Uterus (tissue), 2 donors: ENCODE results near the gene SLC4A4.

Experiments
- POLR2A ChIP-seq, 2 donors: fragments of 450-650 bp; IDR thresholded peaks; one replicate each; pipeline ENCODE4 v1.6.1; 2016; ENCODE audit warnings: antibody characterized with exemption in 2 of 2, mild to moderate bottlenecking in 1 of 2, moderate library complexity in 1 of 2
- TF ChIP-seq, protein P1 (sequence below), 4 experiments: fragments of 200-600 bp in 2 of 4; fragments of 450-650 bp in 2 of 4; sonication (generic) in 2 of 4; IDR thresholded peaks; one replicate each; pipeline ENCODE4 v1.5.1; 2016 to 2019; ENCODE audit warnings: antibody characterized with exemption in 4 of 4, mild to moderate bottlenecking in 2 of 4, moderate library complexity in 1 of 4

DNA sequence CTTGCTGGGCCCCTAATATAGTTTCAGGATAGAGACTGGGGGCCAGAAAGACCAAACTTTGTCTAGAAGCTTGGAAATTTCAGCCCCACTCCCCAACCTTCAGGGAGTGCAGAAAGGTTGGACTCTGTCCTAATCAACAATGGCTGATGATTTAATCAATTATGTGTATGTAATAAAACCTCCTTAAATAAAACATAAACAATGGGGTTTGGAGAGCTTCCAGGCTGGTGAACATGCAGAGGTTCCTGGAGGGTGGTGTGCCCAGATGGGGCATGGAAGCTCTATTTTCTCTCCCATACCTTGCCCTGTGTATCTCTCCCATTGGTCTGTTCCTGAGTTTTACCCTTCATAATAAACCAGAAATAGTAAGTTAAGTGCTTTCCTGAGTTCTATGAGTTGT, 270.8 kb downstream of the SLC4A4 start:
- TF ChIP-seq, protein P1, sequence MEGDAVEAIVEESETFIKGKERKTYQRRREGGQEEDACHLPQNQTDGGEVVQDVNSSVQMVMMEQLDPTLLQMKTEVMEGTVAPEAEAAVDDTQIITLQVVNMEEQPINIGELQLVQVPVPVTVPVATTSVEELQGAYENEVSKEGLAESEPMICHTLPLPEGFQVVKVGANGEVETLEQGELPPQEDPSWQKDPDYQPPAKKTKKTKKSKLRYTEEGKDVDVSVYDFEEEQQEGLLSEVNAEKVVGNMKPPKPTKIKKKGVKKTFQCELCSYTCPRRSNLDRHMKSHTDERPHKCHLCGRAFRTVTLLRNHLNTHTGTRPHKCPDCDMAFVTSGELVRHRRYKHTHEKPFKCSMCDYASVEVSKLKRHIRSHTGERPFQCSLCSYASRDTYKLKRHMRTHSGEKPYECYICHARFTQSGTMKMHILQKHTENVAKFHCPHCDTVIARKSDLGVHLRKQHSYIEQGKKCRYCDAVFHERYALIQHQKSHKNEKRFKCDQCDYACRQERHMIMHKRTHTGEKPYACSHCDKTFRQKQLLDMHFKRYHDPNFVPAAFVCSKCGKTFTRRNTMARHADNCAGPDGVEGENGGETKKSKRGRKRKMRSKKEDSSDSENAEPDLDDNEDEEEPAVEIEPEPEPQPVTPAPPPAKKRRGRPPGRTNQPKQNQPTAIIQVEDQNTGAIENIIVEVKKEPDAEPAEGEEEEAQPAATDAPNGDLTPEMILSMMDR (IDR thresholded peaks at IDR 0.05), result no peak
- TF ChIP-seq POLR2A (IDR thresholded peaks at IDR 0.05), result no peak
